Parathyroid adenoma (tissue), 2 donors: ENCODE data around the gene WDR31.
A peak's percentile ranks its signal among the peaks of the same experiment; 100 is the strongest.

Experiments
- H2AFZ ChIP-seq: fragments of 300-600 bp; sonication (generic); one replicate; pipeline ENCODE4 v1.7.0; 2017; ENCODE audit warnings: antibody characterized with exemption, mild to moderate bottlenecking
- H3K27ac ChIP-seq: fragments of 300-600 bp; sonication (generic); one replicate; pipeline ENCODE4 v1.7.0; 2017
- H3K27me3 ChIP-seq: fragments of 300-600 bp; sonication (generic); one replicate; pipeline ENCODE4 v1.7.0; 2017; ENCODE audit warnings: low read length; ENCODE audit not compliant: control insufficient read depth, insufficient read depth
- H3K36me3 ChIP-seq: fragments of 300-600 bp; sonication (generic); one replicate; pipeline ENCODE4 v1.7.0; 2017; ENCODE audit warnings: low read length; ENCODE audit not compliant: control insufficient read depth, insufficient read depth
- H3K4me1 ChIP-seq: fragments of 300-600 bp; sonication (generic); one replicate; pipeline ENCODE4 v1.7.0; 2017; ENCODE audit warnings: control low read depth
- H3K4me2 ChIP-seq: fragments of 300-600 bp; sonication (generic); one replicate; pipeline ENCODE4 v1.7.0; 2017; ENCODE audit warnings: low read length
- H3K4me3 ChIP-seq: fragments of 300-600 bp; sonication (generic); one replicate; pipeline ENCODE4 v1.7.0; 2017; ENCODE audit warnings: low read depth, low read length
- H3K79me2 ChIP-seq: fragments of 300-600 bp; sonication (generic); one replicate; pipeline ENCODE4 v1.7.0; 2017; ENCODE audit warnings: control low read depth
- H3K9ac ChIP-seq: fragments of 300-600 bp; sonication (generic); one replicate; pipeline ENCODE4 v1.7.0; 2017; ENCODE audit warnings: mild to moderate bottlenecking
- H3K9me3 ChIP-seq: fragments of 300-600 bp; sonication (generic); one replicate; pipeline ENCODE4 v1.7.0; 2017; ENCODE audit warnings: low read length; ENCODE audit not compliant: control insufficient read depth
- TF ChIP-seq, protein P1 (sequence below): fragments of 300-600 bp; sonication (generic); IDR thresholded peaks from one replicate; pipeline ENCODE4 v1.7.0; 2017; ENCODE audit warnings: antibody characterized with exemption, mild to moderate bottlenecking
- donor health status: primary hyperparathyroidism.

Gene WDR31

DNA sequence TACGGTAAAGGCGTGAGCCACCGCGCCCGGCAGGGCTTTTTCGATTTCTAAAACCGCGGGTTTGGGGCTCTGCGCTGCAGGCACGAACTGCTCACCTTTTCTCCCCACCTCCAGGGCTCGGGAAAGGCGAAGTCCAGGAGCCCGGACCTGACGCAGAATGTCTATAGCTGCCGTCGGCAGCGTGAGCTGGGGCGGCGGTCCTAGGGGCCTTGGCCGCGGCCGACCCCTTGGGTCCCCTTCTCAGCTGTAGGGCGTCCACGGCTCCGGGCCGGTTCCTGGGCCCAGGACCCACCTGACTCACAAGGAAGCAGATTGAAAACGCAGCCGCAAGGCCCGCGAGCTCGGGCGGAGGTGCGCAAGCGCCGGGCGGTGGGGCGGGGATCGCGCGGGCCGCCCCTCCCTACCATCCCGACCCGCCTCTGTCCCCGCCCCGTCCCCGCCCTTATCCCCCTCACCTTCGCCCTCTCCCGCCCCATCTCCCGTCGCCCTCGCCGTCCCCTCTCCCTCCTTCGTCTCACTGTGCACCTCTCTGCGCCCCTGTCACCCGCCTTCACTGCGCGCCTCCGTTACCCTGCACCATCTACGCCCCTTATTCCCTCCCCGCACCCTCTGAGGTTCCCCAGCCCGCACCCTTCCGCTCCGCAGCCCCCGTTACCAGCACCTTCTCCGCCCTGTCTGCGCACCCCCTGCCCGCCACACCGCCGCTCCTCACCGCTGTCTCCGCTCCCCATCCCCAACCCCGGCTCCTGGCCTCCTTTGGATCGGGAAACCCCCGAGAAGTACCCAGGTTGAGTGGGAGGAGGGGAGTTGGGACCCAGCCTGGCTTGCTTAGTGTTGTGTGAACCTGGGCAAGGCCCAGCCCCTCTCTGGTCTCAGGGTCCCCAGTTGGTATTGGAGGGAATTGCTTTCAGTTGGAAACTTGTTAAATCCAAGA lies 36.8 kb upstream of the WDR31 start, which contains the start of gene HDHD3:
Gene HDHD3, minus strand, starts transcription at position 353 of the 934 bp plus-strand sequence. CDS start 2,632 bp downstream, outside the sequence.
- Histone ChIP-seq H3K9ac (peak within 1 kb of the TSS; percentile 69), H3K4me1 (peaks cover 14% of the 10 kb centered on the region), H3K27me3 (no peaks in the 10 kb centered on the region), H2AFZ (peak within 1 kb of the TSS; percentile 72), H3K9me3 (no peaks in the 10 kb centered on the region), H3K27ac (peak within 1 kb of the TSS; percentile 92), H3K4me3 (peak within 1 kb of the TSS; percentile 82), H3K36me3 (no peaks in the 10 kb centered on the region), H3K79me2 (no peaks in the 10 kb centered on the region), H3K4me2 (peak within 1 kb of the TSS; percentile 84)
- TF ChIP-seq, protein P1, sequence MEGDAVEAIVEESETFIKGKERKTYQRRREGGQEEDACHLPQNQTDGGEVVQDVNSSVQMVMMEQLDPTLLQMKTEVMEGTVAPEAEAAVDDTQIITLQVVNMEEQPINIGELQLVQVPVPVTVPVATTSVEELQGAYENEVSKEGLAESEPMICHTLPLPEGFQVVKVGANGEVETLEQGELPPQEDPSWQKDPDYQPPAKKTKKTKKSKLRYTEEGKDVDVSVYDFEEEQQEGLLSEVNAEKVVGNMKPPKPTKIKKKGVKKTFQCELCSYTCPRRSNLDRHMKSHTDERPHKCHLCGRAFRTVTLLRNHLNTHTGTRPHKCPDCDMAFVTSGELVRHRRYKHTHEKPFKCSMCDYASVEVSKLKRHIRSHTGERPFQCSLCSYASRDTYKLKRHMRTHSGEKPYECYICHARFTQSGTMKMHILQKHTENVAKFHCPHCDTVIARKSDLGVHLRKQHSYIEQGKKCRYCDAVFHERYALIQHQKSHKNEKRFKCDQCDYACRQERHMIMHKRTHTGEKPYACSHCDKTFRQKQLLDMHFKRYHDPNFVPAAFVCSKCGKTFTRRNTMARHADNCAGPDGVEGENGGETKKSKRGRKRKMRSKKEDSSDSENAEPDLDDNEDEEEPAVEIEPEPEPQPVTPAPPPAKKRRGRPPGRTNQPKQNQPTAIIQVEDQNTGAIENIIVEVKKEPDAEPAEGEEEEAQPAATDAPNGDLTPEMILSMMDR, result no peak

- Histone ChIP-seq H3K9me3 (no peaks in the 10 kb centered on the region), H3K36me3 (no peaks in the 10 kb centered on the region), H3K79me2 (no peaks in the 10 kb centered on the region), H3K9ac (no peak overlapping the region), H3K4me2 (peak overlapping the region; percentile 84), H3K27me3 (no peaks in the 10 kb centered on the region), H3K27ac (peak overlapping the region; percentile 92), H3K4me1 (peaks cover 28% of the 10 kb centered on the region), H3K4me3 (peak overlapping the region; percentile 82), H2AFZ (no peak overlapping the region)
- TF ChIP-seq, protein P1, result no peak
These were observed 35.3 kb upstream of the WDR31 start for GRCh38 chr9:113375057-113376023.

DNA sequence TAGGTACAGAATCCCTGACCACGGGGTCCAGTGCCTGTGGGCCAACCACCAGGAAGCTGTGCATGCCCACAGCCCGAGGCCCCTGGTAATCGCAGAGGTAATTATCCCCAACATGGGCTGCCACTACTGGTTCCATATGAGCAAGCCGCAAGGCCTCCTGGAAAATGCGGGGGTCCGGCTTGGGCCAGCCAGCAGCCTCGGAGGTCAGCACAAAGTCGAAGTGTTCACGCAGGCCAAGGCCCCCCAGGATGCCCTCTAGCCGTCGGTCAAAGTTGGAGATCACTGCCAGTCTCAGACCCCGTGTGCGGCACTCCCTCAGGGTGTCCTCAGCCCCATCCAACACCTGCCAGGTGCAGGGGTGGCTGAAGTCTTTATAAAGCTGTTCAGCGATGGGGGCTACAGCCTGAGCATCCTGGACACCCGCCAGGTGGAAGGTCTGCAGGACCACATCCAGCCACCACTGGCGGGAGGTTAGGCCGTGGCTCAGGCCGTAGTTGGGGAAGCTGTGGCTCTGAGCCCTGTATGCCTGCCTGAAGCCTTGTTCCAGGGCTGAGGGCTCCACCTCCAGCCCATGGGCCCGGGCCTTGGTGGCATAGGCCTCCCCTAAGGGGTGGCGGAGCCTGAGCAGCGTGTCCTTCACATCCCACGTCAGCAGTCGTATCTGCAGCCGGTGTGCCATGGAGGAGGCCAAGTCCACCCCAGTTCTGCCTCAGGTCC lies 33.8 kb upstream of the WDR31 start:
- peak overlapping the region; percentile 1 for H3K4me2 ChIP-seq
- H2AFZ ChIP-seq, result no peak overlapping the region
- H3K4me1 ChIP-seq, result peaks cover 33% of the 10 kb centered on the region
- H3K27ac ChIP-seq, result peak overlapping the region; percentile 92
- no peaks in the 10 kb centered on the region for H3K9me3 ChIP-seq
- H3K27me3 ChIP-seq, result no peaks in the 10 kb centered on the region
- no peaks in the 10 kb centered on the region for H3K79me2 ChIP-seq
- H3K36me3 ChIP-seq, result no peaks in the 10 kb centered on the region
- H3K4me3 ChIP-seq, result peak overlapping the region; percentile 6
- TF ChIP-seq, protein P1, result no peak
- H3K9ac ChIP-seq, result no peak overlapping the region

DNA sequence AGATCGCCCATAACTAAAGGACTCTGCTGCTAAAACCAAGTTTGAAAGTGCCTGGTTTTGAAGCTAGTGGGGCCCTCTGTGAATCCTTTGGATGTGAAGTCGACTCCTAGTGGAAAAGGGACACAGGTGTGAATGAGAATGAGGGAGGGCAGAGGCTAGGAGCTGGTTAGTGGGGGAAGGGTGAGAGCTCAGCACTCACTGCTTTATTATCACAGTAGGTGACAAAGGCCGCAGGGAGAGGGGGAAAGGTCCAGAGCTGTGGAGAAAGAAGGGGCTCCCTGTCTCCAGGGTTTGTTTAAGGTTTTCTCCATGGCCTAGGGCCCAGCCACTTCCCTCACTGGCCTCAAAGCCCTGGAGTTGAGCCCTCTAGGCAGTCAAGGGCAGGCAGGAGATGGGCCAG lies 33.2 kb upstream of the WDR31 start:
- H3K9me3 ChIP-seq, result no peaks in the 10 kb centered on the region
- H3K4me3 ChIP-seq, result no peak overlapping the region
- no peak overlapping the region for H3K9ac ChIP-seq
- peak overlapping the region; percentile 34 for H3K4me2 ChIP-seq
- TF ChIP-seq, protein P1, result peak; percentile 4
- H3K27ac ChIP-seq, result peak overlapping the region; percentile 92
- no peaks in the 10 kb centered on the region for H3K79me2 ChIP-seq
- no peaks in the 10 kb centered on the region for H3K36me3 ChIP-seq
- H3K27me3 ChIP-seq, result no peaks in the 10 kb centered on the region
- H3K4me1 ChIP-seq, result peaks cover 33% of the 10 kb centered on the region
- H2AFZ ChIP-seq, result no peak overlapping the region
